ENCODE measurements around the gene MBD3. TPM values are rescaled to one million over a fixed set of nuclear protein-coding genes. Genes with fewer than 3 reads are reported as not detected.

MBD3 gene
- total and polyA plus RNA-seq, 4 donors: 12.4 to 57.6 (median 50.2) TPM

GRCh38 chr19:1609680-1610474, 17.2 kb upstream of the MBD3 start (continued):
- TF ChIP-seq NR2F2 (IDR thresholded peaks at IDR 0.05): no peak

- Histone ChIP-seq H3K4me1 (ENCODE audit: control insufficient read depth in 4 of 4, insufficient read depth in 4 of 4, low read length in 3 of 4) (peaks cover 5 to 17% (median 10%) of the 10 kb centered on the region in 4 donors), H3K27ac (ENCODE audit: low read depth in 1 of 2, low read length in 2 of 2) (no peak overlapping the region), H3K27me3 (ENCODE audit: control insufficient read depth in 4 of 4, insufficient read depth in 4 of 4, low read length in 3 of 4) (no peaks in the 10 kb centered on the region), H3K9ac (ENCODE audit: low read depth in 1 of 2, low read length in 2 of 2) (no peak overlapping the region), H3K4me3 (ENCODE audit: low read depth in 1 of 3, low read length in 3 of 3) (no peak overlapping the region), H3K36me3 (ENCODE audit: control insufficient read depth in 4 of 4, insufficient read depth in 3 of 4, low read depth in 1 of 4, low read length in 3 of 4) (peaks cover 0 to 27% (median 11%) of the 10 kb centered on the region in 4 donors), H3K9me3 (ENCODE audit: control insufficient read depth in 4 of 4, low read length in 3 of 4) (no peaks in the 10 kb centered on the region)
- 60% methylated on average over 10 of the region's 10 CpGs for WGBS
- TF ChIP-seq FOXA2 (IDR thresholded peaks at IDR 0.05) (no peak), MAX (IDR thresholded peaks at IDR 0.05) (no peak), GABPA (IDR thresholded peaks at IDR 0.05 in 1 of 2, conservative IDR thresholded peaks at IDR 0.05 in 1 of 2) (no peak), FOXA1 (IDR thresholded peaks at IDR 0.05) (no peak), ATF3 (IDR thresholded peaks at IDR 0.05) (no peak), JUND (IDR thresholded peaks at IDR 0.05) (no peak), REST (IDR thresholded peaks at IDR 0.05) (no peak), EGR1 (IDR thresholded peaks at IDR 0.05; ENCODE audit: low read depth in 2 of 2) (no peak), HNF4G (IDR thresholded peaks at IDR 0.05) (no peak), SP1 (IDR thresholded peaks at IDR 0.05) (no peak), RAD21 (IDR thresholded peaks at IDR 0.05) (no peak), TAF1 (conservative IDR thresholded peaks at IDR 0.05) (no peak)
- no peak for DNase-seq (ENCODE audit: low spot score)
These were observed 16.4 kb upstream of the MBD3 start for GRCh38 chr19:1609103-1609396.

GRCh38 chr19:1608359-1609102, 15.9 kb upstream of the MBD3 start:
- H3K4me3 ChIP-seq (ENCODE audit: low read depth in 1 of 3, low read length in 3 of 3): no peak overlapping the region
- H3K4me1 ChIP-seq (ENCODE audit: control insufficient read depth in 4 of 4, insufficient read depth in 4 of 4, low read length in 3 of 4): peaks cover 5 to 20% (median 14%) of the 10 kb centered on the region in 4 donors
- WGBS: 79% methylated on average over 23 of the region's 23 CpGs
- no peak overlapping the region for H3K27ac ChIP-seq (ENCODE audit: low read depth in 1 of 2, low read length in 2 of 2)
- TF ChIP-seq MAX (IDR thresholded peaks at IDR 0.05) (no peak), HNF4G (IDR thresholded peaks at IDR 0.05) (no peak), RAD21 (IDR thresholded peaks at IDR 0.05) (no peak), RXRA (IDR thresholded peaks at IDR 0.05) (no peak), CTCF (IDR thresholded peaks at IDR 0.05; ENCODE audit: low read depth, low read length, missing input control) (no peak), GABPA (IDR thresholded peaks at IDR 0.05 in 1 of 2, conservative IDR thresholded peaks at IDR 0.05 in 1 of 2) (no peak), ZBTB33 (IDR thresholded peaks at IDR 0.05) (no peak), FOXA1 (IDR thresholded peaks at IDR 0.05) (no peak), EGR1 (IDR thresholded peaks at IDR 0.05; ENCODE audit: low read depth in 2 of 2) (no peak), HNF4A (conservative IDR thresholded peaks at IDR 0.05) (no peak)
- H3K9me3 ChIP-seq (ENCODE audit: control insufficient read depth in 4 of 4, low read length in 3 of 4): no peaks in the 10 kb centered on the region
- DNase-seq (ENCODE audit: low spot score): no peak
- H3K27me3 ChIP-seq (ENCODE audit: control insufficient read depth in 4 of 4, insufficient read depth in 4 of 4, low read length in 3 of 4): no peaks in the 10 kb centered on the region
- H3K9ac ChIP-seq (ENCODE audit: low read depth in 1 of 2, low read length in 2 of 2): no peak overlapping the region
- peaks cover 0 to 24% (median 10%) of the 10 kb centered on the region in 4 donors for H3K36me3 ChIP-seq (ENCODE audit: control insufficient read depth in 4 of 4, insufficient read depth in 3 of 4, low read depth in 1 of 4, low read length in 3 of 4)
